ENCODE results near the gene KHNYN. TPM values are rescaled to one million over a fixed set of nuclear protein-coding genes. Genes with fewer than 3 reads are reported as not detected.

KHNYN gene
- polyA plus RNA-seq, 1 experiment: 19.7 TPM

DNA sequence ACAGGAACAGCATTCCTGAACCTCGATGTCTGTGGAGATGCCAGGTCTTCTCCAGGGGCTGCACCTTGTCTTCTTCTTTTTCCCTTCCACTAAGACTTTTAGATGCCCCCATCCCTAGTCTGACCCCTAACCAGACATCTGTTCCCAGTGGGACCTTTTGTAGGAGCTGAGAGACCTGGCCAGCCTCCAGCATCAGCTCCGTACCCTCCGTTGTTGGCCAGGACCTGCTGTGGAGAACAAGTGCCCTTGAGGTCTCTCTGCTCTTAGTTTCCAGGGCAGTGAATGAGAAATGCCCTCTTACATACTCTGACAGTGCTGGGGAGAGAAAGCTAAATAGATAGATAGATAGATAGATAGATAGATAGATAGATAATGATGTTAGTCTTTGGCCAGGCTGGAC lies 29.6 kb downstream of the KHNYN start:
- ChIA-PET POLR2A (no interaction called here), CTCF (no interaction called here)
- Histone ChIP-seq H3K36me3 (ENCODE audit: control insufficient read depth, insufficient read depth, low read length) (no peaks in the 10 kb centered on the region), H3K4me3 (ENCODE audit: low read depth, low read length) (no peak overlapping the region), H3K27me3 (ENCODE audit: control insufficient read depth, insufficient read depth, low read length) (no peaks in the 10 kb centered on the region)
- TF ChIP-seq, protein P1, sequence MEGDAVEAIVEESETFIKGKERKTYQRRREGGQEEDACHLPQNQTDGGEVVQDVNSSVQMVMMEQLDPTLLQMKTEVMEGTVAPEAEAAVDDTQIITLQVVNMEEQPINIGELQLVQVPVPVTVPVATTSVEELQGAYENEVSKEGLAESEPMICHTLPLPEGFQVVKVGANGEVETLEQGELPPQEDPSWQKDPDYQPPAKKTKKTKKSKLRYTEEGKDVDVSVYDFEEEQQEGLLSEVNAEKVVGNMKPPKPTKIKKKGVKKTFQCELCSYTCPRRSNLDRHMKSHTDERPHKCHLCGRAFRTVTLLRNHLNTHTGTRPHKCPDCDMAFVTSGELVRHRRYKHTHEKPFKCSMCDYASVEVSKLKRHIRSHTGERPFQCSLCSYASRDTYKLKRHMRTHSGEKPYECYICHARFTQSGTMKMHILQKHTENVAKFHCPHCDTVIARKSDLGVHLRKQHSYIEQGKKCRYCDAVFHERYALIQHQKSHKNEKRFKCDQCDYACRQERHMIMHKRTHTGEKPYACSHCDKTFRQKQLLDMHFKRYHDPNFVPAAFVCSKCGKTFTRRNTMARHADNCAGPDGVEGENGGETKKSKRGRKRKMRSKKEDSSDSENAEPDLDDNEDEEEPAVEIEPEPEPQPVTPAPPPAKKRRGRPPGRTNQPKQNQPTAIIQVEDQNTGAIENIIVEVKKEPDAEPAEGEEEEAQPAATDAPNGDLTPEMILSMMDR (IDR thresholded peaks at IDR 0.05; ENCODE audit: insufficient read depth, low read depth, low read length): no peak
- no peak for DNase-seq (ENCODE audit: low read depth)

GRCh38 chr14:24461336-24461735 lies 31.6 kb downstream of the KHNYN start:
- ChIA-PET CTCF (no interaction called here), POLR2A (no interaction called here)
- Histone ChIP-seq H3K36me3 (ENCODE audit: control insufficient read depth, insufficient read depth, low read length) (no peaks in the 10 kb centered on the region), H3K4me3 (ENCODE audit: low read depth, low read length) (no peak overlapping the region), H3K27me3 (ENCODE audit: control insufficient read depth, insufficient read depth, low read length) (no peaks in the 10 kb centered on the region)
- TF ChIP-seq, protein P1 (IDR thresholded peaks at IDR 0.05; ENCODE audit: insufficient read depth, low read depth, low read length): no peak
- no peak for DNase-seq (ENCODE audit: low read depth)

DNA sequence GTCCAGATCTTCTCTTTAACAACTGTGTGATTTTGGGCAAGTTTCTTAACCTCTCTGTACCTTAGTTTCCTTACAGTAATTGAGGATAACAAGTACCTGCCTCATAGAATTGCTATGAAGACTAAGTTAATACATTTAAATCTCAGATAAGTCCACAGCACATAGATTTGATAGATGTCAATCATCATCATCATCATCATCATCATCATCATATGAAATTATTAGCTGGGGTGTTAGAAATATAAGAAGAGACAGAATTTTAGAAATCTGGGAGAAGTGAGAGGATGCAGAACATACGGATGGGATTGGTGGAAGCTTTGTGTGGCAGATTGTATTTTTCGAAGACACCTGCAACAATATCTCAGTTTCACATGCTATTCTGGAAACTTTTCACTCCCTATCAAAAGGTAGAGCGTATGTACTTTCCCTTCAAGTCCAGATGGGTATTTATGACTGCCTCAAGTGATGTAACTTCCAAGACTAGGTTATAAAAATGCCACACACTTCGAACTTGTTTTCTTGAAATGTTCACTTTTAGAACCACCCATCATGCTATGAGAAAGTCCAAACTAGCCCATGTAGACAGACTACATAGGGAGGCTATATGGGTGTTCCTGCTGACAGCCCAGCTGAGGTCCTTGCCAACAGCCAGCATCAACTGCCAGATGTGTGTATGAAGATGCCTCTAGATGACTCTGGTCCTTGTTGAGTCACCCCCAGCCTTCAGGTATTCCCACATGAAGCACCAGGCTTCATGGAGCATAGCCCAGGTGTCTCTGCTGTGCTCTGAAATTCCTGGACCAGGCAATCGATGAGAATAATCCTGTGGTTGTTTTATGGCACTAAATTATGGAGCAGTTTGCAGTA lies 33.5 kb downstream of the KHNYN start:
- Histone ChIP-seq H3K27me3 (ENCODE audit: control insufficient read depth, insufficient read depth, low read length) (no peaks in the 10 kb centered on the region), H3K4me3 (ENCODE audit: low read depth, low read length) (no peak overlapping the region), H3K36me3 (ENCODE audit: control insufficient read depth, insufficient read depth, low read length) (no peaks in the 10 kb centered on the region)
- POLR2A ChIA-PET: no interaction called here
- CTCF ChIA-PET: no interaction called here
- TF ChIP-seq, protein P1 (IDR thresholded peaks at IDR 0.05; ENCODE audit: insufficient read depth, low read depth, low read length): no peak
- no peak for DNase-seq (ENCODE audit: low read depth)

- H3K4me3 ChIP-seq (ENCODE audit: low read depth, low read length): no peak overlapping the region
- H3K36me3 ChIP-seq (ENCODE audit: control insufficient read depth, insufficient read depth, low read length): no peaks in the 10 kb centered on the region
- ChIA-PET CTCF (interaction anchor here (0.6 kb wide), 1 partner anchor 31 kb away, joined by 3 read pairs; no protein-coding TSS in a partner anchor), POLR2A (no interaction called here)
- H3K27me3 ChIP-seq (ENCODE audit: control insufficient read depth, insufficient read depth, low read length): no peaks in the 10 kb centered on the region
- TF ChIP-seq, protein P1 (IDR thresholded peaks at IDR 0.05; ENCODE audit: insufficient read depth, low read depth, low read length): no peak
- DNase-seq (ENCODE audit: low read depth): no peak
Measured at GRCh38 chr14:24463884-24464785, 34.4 kb downstream of the KHNYN start.

GRCh38 chr14:24465368-24465767 lies 35.6 kb downstream of the KHNYN start:
- no peak for DNase-seq (ENCODE audit: low read depth)
- Histone ChIP-seq H3K27me3 (ENCODE audit: control insufficient read depth, insufficient read depth, low read length) (no peaks in the 10 kb centered on the region), H3K36me3 (ENCODE audit: control insufficient read depth, insufficient read depth, low read length) (no peaks in the 10 kb centered on the region), H3K4me3 (ENCODE audit: low read depth, low read length) (no peak overlapping the region)
- ChIA-PET POLR2A (no interaction called here), CTCF (interaction anchor here (1.2 kb wide), 1 partner anchor 18 kb away, joined by 3 read pairs; no protein-coding TSS in a partner anchor)
- TF ChIP-seq, protein P1 (IDR thresholded peaks at IDR 0.05; ENCODE audit: insufficient read depth, low read depth, low read length): no peak
